ENCODE measurements around the gene COMT.

The COMT gene

DNA sequence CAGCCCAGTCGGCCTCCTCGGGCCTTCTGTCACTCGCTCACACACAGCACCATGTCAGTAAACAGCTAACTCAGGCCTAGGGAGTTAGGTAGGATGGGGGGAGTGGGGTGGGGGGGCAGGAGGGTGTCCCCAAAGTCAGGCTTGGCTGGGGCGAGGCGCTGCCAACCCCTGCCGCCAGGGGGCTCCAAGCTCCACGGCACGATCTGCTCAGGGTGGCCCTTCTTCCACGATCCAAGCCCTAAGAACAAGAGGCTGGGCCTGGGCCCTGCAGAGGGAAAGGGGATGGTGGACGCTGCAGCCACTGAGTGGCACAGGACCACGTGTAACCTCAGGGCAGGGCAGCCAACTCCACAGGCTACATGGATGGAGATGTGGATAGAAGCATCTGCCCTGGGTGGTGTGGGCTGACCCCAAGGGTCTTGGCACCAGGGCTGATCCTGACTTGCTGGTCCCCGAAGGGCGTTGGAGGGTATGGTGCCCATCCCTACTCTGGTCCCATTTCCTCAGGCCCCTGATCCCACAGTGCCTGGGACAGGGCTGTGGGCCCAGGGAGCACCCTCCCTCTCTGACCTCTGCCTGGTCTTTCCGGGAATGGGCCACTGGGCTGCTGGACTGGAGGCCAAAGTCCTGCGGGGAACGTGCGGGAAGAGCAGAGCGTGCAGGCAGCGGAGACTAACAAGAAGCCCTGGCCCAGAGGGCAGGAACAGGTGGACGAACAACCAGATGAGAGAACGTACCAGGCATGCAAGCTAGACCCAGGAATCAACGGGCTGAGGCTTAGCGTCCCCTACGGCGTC lies 29.1 kb downstream of the COMT start:
- FAIRE-seq: no peak

- no peak for FAIRE-seq
Observed at GRCh38 chr22:19971276-19972124, 29.9 kb downstream of the COMT start.

- no peak for FAIRE-seq
Observed at GRCh38 chr22:19972251-19972650, 30.7 kb downstream of the COMT start.

DNA sequence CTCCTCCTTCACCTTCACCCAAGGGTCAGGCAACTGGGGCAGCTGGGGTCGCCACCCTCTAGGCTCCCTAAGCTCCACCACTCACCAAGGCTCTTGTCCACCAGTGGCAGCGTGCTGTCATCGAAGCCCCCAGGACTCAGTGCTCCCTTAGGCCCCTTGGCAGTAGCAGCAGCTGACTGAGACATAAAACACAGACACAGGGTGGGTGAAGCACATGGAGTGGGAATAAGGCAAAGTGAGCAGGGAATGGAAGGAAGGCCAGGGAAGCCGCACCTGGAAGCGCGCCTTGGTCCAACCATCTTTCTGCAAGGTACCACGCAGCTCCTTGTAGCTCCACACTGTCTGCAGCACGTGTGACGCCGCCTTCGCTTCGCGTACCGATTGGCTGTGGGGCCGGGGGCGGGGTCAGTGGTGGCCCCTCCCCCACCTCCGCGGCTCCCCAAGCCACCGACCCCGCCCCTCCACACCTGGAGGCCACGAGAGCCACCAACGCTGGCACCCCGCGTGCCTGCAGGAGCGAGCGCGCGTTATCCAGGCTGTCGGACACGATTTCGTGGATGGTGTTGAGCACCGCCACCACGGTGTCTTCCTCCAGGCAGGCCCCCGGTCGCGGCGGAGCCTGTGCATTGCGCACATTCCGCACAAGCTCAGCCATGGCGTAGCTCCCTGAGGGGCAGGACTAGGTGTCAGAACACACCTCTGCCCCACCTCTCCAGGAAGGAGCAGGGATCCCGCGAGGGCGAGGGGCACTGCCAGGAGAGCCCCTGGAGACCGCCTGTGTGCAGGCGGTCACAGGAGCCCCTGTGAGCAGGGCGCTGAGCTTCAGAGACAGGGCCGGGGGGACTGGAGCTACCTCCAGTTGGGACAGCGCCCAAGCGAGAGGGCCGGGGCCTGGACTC lies 31.3 kb downstream of the COMT start:
- FAIRE-seq: no peak

DNA sequence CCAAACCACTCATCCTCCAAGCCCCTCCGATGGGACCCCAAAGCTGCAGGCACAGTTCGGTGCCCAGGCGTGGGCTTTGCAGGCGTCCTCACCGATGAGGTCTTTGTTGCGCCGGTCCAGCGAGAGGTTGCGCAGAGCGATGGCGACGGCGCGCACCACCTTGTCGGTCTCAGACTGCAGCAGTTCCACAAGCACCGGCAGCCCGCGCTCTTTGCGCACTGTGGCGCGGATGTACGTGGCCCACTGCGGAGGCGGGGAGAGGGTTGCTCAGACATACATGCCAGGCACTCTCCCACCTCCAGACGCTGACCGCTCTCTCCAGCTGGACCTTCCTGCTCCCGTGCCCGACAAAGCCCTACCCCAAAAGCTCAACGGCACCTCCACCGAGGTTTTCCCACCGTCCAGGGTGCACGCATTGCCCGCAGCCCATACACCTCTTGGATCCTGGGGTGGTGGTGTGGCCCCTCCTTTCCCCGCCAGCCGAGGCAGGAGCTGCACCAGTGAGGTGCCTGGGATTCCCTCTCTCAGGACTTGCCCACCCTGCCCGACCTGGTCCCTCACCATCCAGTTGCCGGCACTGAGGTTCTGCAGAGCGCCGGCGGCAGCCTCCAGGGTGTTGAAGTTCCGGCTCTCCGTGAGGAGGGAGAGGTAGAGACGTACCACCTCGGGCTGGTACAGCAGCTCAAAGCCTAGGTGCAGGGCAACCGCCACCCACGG lies 32.1 kb downstream of the COMT start:
- no peak for FAIRE-seq

DNA sequence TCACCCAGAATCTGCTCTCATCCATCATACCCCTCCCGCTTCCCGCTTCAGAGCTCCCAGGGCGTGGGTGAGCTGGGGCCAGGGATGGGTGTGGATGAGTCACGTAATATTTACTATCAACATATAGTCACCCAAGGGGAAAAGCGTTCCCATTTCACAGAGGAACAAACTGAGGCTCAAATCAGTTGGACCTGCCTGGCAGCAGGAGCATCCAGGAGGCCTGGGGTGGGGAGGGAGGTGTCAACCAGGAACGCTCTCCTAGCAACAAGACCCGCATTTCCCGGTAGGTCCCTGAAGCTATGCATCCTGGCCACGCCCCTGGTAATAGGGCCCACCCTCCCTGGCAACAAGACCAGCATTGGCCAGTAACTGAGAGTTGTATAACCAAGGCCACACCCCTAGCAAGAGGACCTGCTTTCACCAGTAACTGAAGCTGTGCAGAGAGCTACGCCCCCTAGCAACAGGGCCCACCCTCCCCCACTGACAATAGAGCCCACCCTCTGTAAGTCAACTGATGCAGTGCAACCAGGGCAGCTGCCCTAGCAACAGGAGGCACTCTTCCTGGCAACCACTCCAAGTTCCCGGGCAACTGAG lies 32.8 kb downstream of the COMT start:
- no peak for FAIRE-seq

DNA sequence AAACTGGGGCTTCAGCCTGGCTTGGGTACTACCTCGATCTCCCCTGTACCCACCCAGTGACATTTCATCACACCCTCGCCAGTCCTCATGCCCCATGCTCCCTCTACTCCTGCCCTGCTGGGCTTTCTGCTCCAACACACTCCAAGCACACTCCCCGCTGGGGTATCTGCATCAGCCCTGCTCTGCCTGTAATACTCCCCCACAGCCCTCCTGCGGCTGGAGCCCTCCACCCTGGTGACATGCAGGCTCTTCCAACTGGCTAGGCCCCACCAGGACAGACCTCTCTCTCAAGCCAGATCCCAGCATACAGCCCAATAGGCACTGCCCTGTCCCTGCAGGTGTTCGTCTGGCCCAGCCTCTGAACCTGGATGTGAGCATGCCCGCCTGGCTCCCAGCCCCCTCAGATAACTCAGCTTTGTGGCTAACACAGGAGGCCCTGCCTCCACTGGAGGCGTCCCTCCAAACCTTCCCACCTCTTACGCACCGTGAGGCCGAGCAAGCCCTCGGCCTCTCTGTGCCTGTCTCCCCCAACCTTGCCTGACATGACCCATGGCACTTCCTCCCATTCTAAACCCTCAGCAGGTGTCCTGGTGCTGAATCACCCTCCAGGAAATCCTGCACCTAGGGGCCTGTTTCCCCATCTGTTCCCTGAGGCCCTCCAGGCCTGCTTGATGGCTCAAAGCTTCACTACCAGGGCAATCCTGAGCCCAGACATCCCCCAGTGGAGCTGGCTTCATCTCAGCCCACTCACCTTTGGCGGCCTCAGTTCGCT lies 33.5 kb downstream of the COMT start:
- FAIRE-seq: no peak

DNA sequence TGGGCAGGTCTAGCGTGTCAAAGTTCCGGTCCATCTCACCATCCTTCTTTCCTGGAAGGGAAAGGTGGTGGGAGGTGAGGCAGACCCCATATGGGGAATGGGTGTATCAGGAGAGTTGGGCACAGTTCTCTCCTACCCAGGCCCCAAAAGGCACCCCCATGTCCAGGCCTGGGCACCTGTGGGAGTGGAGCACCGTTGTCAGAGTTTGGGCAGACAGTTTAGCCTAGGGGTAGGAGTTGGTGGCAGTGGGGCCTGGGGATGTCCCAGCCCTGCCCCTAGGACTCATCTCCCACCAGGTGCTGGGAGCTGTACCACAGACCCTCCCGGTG lies 34.1 kb downstream of the COMT start:
- FAIRE-seq: no peak

DNA sequence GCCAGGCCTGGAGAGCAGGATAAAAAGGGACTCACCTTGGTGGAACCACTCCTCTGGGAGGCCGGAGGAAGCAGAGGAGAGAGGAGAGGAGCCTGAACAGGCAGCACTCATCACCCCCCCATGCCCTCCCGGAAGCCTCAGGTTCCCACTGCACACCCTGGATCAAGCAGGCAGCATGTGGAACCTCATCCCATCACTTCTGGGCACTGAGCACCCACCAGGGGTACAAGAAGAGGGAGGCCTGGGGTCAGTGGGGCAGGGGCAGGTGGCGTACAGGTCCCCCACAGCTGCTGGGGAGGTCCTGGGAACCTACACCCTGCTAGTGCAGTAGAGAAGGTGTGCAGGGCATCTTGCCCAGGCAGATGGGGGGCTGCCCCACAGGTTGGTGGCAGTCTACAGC lies 35.1 kb downstream of the COMT start:
- no peak for FAIRE-seq

DNA sequence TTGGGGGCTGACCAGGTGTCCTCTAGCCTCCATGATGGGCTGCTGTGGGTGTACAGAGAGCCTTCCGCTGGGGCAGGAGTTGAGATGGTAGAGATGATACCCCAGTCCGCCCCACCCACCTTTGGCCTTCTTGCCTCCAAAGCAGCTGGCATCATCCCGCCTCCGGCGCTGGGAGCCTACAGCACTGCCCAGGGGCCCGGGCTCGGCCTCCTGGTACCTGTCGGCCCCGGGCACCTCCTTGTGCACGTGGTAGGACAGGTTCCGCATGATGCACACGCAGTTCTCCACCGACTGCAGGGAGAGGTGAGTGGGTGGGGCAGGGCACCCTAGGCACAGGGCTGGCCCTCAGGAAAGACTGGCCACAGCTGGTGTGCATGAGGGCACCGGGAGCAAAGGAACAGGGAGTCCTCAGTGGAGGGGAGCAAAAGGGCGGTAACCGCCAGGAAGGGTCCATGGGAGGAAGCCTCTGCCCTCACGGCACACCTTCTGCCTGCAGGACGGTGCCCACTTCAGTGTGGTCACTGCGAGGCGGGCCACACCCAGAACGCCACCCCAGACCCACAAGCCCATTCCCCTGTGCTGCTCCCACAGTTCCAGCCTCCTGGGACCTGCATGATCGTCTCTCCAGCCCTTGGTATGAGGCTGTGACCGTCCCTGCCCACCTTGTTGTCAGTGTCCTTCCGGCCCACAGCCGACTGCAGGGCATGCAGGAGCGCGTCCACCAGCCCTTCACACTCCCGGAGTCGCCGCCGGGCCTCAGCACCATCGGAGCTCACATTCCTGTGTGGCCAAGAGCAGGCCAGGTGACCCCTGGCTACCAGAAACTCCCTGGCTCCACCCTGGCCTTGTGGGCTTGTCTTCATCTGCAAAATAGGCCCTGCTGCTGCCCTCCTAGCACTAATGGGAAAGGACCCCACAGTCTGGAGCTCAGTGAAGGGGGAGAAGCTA lies 36.0 kb downstream of the COMT start:
- FAIRE-seq: no peak

DNA sequence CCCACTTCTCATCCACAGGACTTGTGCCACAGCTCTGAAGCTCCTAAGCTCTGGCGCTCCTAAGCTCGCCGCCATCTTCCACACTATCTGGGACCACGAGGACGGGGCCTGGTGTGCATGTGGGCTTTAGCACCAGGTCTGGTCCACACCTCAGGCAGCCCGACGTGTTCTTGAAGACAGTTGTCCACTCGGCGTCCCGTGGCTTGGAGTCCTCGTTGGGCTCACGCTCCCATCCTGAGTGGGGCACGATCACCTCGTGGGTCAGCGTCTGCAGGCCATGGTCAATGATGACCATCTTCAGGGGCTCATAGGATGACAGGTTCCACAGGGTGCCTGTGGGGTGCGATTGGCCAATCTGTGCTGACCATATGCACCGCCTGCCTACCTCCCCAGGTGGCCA lies 37.2 kb downstream of the COMT start:
- no peak for FAIRE-seq

- no peak for FAIRE-seq
Observed at GRCh38 chr22:19979712-19980493, 38.3 kb downstream of the COMT start.

GRCh38 chr22:19980766-19981165 lies 39.2 kb downstream of the COMT start:
- FAIRE-seq: no peak

GRCh38 chr22:19981171-19981960 lies 39.8 kb downstream of the COMT start:
- FAIRE-seq: no peak

GRCh38 chr22:19981961-19982920 lies 40.7 kb downstream of the COMT start:
- no peak for FAIRE-seq

- no peak for FAIRE-seq
Observed at GRCh38 chr22:19982991-19983578, 41.5 kb downstream of the COMT start.

GRCh38 chr22:19983741-19984140 lies 42.2 kb downstream of the COMT start:
- FAIRE-seq: no peak
